Measurements from ENCODE around the gene FLG2. TPM values are rescaled to one million over a fixed set of nuclear protein-coding genes. Genes with fewer than 3 reads are reported as not detected.

FLG2 gene
- total and polyA plus RNA-seq, 2 of the 4 experiments (the other 2 are of a cell fraction), result 0.02 TPM; not detected in 1

DNA sequence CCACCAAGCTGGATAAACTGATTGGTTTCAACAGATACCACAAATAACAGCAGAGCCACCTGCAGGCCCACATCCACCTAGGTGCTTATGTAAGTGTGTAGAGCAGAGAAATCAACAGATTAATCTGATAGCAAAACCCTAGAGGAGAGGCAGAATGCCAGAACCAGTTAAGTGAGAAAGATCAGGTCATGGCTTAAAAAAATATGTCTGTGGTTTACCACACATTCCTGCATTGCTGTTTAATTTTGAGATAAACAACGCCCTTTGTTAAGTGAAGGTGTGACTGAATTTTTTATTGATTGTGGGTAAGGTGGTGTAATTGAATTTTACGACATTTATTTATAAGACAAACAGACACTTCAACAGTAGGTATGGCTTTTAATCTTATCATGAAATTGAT, 33.1 kb upstream of the FLG2 start:
- H3K9ac ChIP-seq (ENCODE audit: low read depth, low read length), result no peak overlapping the region
- no peak overlapping the region for H4K8ac ChIP-seq (ENCODE audit: low read depth in 2 of 2, low read length in 2 of 2)
- no peak overlapping the region for H2BK5ac ChIP-seq (ENCODE audit: low read depth, low read length, poor library complexity, severe bottlenecking)
- no peak overlapping the region for H3K14ac ChIP-seq (replicated peaks; ENCODE audit: low read depth, low read length)
- H2BK120ac ChIP-seq (ENCODE audit: low read depth, low read length), result no peak overlapping the region
- H4K20me1 ChIP-seq (ENCODE audit: insufficient read depth, low read length), result no peaks in the 10 kb centered on the region
- no peak overlapping the region for H3K18ac ChIP-seq (ENCODE audit: low read depth, low read length)
- no TSS peak for BruUV-seq (replicated peaks)
- no peaks in the 10 kb centered on the region for H3K4me1 ChIP-seq (ENCODE audit: control insufficient read depth, insufficient read depth, low read length)
- in situ Hi-C loops (cut with MboI; ENCODE audit: low sequenced_read_pairs), result no loop called here
- H3K56ac ChIP-seq (ENCODE audit: extremely low read depth, insufficient read depth, low read length), result no peak overlapping the region
- ATAC-seq (ENCODE audit: low read depth), result no peak
- no peaks in the 10 kb centered on the region for H3K79me1 ChIP-seq (ENCODE audit: low read depth in 1 of 2, low read length in 2 of 2)
- intact Hi-C loops (cut with micrococcal nuclease), result no loop called here
- no peak overlapping the region for H4K91ac ChIP-seq (ENCODE audit: insufficient read depth, low read depth, low read length)
- H3K27ac ChIP-seq (ENCODE audit: insufficient read depth, low read length), result no peak overlapping the region
- no peak overlapping the region for H3K4me3 ChIP-seq (ENCODE audit: insufficient read depth, low read depth, low read length)
- DNase-seq, result no peak
- no peak overlapping the region for H3K4ac ChIP-seq (ENCODE audit: low read depth, low read length)
- H3K9me3 ChIP-seq (ENCODE audit: control insufficient read depth, insufficient read depth, low read length), result no peaks in the 10 kb centered on the region
- no peak overlapping the region for H2AFZ ChIP-seq (replicated peaks; ENCODE audit: low read length, poor library complexity)
- ChIA-PET POLR2A (ENCODE audit: unreplicated experiment) (no interaction called here), CTCF (no interaction called here)
- WGBS, 2 experiments (ENCODE audit: extremely low coverage in 2 of 2, insufficient read length in 1 of 2), result no CpG with 5 or more reads among the region's 2 CpGs
- no peak overlapping the region for H2BK20ac ChIP-seq (ENCODE audit: low read depth, low read length)
- H3K23ac ChIP-seq (ENCODE audit: low read depth, low read length), result no peak overlapping the region
- no peak overlapping the region for H2AK5ac ChIP-seq (ENCODE audit: low read depth, low read length)
- no peak overlapping the region for H3K4me2 ChIP-seq (ENCODE audit: low read depth, low read length)
- H2BK15ac ChIP-seq (ENCODE audit: low read depth, low read length), result no peak overlapping the region
- H3K9me1 ChIP-seq (ENCODE audit: insufficient read depth, low read length), result no peaks in the 10 kb centered on the region
- no peak overlapping the region for H4K5ac ChIP-seq (ENCODE audit: low read depth, low read length)
- H2AK9ac ChIP-seq (replicated peaks; ENCODE audit: low read depth, low read length, poor library complexity), result no peak overlapping the region
- no peaks in the 10 kb centered on the region for H3K36me3 ChIP-seq (ENCODE audit: control insufficient read depth, insufficient read depth, low read length)
- no peaks in the 10 kb centered on the region for H3K27me3 ChIP-seq (ENCODE audit: control insufficient read depth, insufficient read depth, low read length)
- TF ChIP-seq MXI1 (IDR thresholded peaks at IDR 0.05; ENCODE audit: borderline replicate concordance, low read depth, low read length), result no peak
- TF ChIP-seq POLR2A (IDR thresholded peaks at IDR 0.05; ENCODE audit: low read depth, low read length), result no peak
- TF ChIP-seq, protein P1, sequence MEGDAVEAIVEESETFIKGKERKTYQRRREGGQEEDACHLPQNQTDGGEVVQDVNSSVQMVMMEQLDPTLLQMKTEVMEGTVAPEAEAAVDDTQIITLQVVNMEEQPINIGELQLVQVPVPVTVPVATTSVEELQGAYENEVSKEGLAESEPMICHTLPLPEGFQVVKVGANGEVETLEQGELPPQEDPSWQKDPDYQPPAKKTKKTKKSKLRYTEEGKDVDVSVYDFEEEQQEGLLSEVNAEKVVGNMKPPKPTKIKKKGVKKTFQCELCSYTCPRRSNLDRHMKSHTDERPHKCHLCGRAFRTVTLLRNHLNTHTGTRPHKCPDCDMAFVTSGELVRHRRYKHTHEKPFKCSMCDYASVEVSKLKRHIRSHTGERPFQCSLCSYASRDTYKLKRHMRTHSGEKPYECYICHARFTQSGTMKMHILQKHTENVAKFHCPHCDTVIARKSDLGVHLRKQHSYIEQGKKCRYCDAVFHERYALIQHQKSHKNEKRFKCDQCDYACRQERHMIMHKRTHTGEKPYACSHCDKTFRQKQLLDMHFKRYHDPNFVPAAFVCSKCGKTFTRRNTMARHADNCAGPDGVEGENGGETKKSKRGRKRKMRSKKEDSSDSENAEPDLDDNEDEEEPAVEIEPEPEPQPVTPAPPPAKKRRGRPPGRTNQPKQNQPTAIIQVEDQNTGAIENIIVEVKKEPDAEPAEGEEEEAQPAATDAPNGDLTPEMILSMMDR (conservative IDR thresholded peaks at IDR 0.05; ENCODE audit: low read depth, low read length), result no peak
- TF ChIP-seq, protein P2, sequence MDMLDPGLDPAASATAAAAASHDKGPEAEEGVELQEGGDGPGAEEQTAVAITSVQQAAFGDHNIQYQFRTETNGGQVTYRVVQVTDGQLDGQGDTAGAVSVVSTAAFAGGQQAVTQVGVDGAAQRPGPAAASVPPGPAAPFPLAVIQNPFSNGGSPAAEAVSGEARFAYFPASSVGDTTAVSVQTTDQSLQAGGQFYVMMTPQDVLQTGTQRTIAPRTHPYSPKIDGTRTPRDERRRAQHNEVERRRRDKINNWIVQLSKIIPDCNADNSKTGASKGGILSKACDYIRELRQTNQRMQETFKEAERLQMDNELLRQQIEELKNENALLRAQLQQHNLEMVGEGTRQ (IDR thresholded peaks at IDR 0.05; ENCODE audit: low read depth, low read length), result no peak
- TF ChIP-seq RCOR1 (IDR thresholded peaks at IDR 0.05; ENCODE audit: insufficient replicate concordance, low read length), result no peak
- no peak for TF ChIP-seq SMC3 (IDR thresholded peaks at IDR 0.05; ENCODE audit: low read depth, low read length)
- TF ChIP-seq RFX5 (IDR thresholded peaks at IDR 0.05; ENCODE audit: low read depth, low read length), result no peak
- no peak for TF ChIP-seq RAD21 (IDR thresholded peaks at IDR 0.05; ENCODE audit: low read length)
- TF ChIP-seq CHD1 (IDR thresholded peaks at IDR 0.05; ENCODE audit: low read depth, low read length), result no peak
- TF ChIP-seq BHLHE40 (IDR thresholded peaks at IDR 0.05; ENCODE audit: low read depth, low read length), result no peak
- TF ChIP-seq, protein P3, sequence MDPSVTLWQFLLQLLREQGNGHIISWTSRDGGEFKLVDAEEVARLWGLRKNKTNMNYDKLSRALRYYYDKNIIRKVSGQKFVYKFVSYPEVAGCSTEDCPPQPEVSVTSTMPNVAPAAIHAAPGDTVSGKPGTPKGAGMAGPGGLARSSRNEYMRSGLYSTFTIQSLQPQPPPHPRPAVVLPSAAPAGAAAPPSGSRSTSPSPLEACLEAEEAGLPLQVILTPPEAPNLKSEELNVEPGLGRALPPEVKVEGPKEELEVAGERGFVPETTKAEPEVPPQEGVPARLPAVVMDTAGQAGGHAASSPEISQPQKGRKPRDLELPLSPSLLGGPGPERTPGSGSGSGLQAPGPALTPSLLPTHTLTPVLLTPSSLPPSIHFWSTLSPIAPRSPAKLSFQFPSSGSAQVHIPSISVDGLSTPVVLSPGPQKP (IDR thresholded peaks at IDR 0.05; ENCODE audit: borderline replicate concordance, low read depth, low read length), result no peak
- TF ChIP-seq FOS (IDR thresholded peaks at IDR 0.05; ENCODE audit: low read depth, low read length), result no peak
- no peak for TF ChIP-seq NFE2L2 (IDR thresholded peaks at IDR 0.05; ENCODE audit: low read depth, low read length)
- dilution Hi-C loops (cut with HindIII; ENCODE audit: low sequenced_read_pairs, unreplicated experiment), result no loop called here
